KBM-7 (cell line): ENCODE results near the gene ARL2BP.
A peak's percentile ranks its signal among the peaks of the same experiment; 100 is the strongest.

ENCODE experiments used
- DNase-seq: peaks from one replicate; pipeline ENCODE4 v3.0.0-alpha.2; 2015
- in situ Hi-C: fragments of 300-500 bp; cut with MboI; formaldehyde crosslinking; loops from 2 replicates; pipeline ENCODE4 v1.14.3; 2020; ENCODE audit warnings: low sequenced_read_pairs, low pct_unique_long_range_greater_than_20kb, mixed read lengths

ARL2BP gene

GRCh38 chr16:57233944-57234706, 10.9 kb upstream of the ARL2BP start:
- in situ Hi-C loops: no loop called here
- no peak for DNase-seq

DNA sequence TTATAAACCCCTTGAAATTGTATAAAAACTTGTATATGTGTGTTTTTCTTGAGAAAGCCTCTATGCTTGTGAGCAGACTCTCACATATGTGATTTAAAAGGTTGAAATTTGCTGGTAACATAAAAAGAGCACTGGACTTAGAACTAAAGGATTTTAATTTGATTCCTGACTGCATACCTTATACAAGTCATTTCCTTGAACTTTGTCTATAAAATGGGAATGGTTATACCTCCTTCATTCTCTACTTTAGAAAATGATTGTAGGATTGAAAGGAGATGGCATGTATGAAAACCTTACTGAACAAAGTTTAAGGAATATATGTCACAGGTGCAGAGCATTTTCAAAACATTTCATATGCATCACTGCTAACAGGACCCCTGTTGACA, 10.4 kb upstream of the ARL2BP start:
- in situ Hi-C loops: no loop called here
- DNase-seq: no peak

GRCh38 chr16:57235128-57236021, 9.7 kb upstream of the ARL2BP start:
- peak; percentile 69 for DNase-seq
- in situ Hi-C loops: no loop called here

GRCh38 chr16:57236022-57236350, 9.1 kb upstream of the ARL2BP start:
- DNase-seq: no peak
- in situ Hi-C loops: no loop called here

DNA sequence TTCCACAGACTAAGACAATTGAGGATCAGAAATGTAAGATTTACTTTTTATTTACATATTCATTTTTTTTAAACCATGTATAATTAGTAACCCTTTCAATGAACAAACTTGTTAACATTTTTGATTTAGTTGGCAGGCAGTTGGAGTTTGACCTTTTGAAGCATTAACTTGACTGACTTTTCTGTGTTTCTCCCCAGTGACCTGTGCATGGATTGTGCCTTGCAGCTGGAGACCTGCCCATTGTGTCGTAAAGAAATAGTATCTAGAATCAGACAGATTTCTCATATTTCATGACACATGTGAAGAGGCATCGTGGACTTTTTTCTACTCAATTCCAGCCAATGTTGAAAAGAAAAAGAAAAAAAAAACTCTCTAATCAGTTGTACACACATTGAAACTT, 6.4 kb upstream of the ARL2BP start:
- no peak for DNase-seq
- in situ Hi-C loops: no loop called here

DNA sequence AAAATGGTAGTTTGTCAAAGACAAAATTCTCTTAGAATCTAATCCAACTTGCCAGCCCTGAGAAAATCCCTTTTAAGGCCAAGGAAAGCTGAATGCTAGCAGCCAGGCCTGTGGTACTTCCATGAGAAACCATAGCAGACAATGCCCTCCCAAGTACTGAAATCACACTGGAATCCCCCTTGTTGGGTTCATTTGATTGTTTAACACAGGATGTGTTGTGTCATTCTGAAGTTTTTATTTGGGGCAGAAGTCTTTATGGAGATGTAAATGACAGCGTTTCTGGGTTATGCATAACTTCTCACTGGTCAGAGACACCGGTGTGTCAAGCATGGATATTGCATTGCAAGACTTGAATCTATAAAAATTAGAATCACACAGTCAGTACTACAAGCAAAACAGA, 6.0 kb upstream of the ARL2BP start:
- in situ Hi-C loops: no loop called here
- DNase-seq: no peak

DNA sequence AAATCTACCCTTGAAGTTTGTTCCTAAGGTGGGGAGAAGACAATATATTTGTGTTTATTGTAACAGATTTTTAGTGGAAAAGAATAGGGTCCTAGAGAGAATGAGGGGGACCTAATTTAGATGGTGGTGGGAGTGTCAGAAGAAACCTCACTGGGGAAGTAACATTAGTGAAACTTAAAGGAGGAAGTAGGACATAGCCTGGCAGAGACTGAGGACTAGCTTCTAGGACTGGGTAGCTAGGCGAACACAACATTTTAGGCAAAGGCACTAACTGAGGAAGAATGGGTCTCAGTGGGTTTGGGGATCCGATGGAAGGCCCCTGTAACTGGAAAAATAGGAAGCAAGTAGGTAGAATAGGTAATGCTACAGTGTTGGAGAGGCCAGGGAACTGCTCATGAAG, 4.2 kb upstream of the ARL2BP start:
- DNase-seq: peak; percentile 42
- in situ Hi-C loops: no loop called here

DNA sequence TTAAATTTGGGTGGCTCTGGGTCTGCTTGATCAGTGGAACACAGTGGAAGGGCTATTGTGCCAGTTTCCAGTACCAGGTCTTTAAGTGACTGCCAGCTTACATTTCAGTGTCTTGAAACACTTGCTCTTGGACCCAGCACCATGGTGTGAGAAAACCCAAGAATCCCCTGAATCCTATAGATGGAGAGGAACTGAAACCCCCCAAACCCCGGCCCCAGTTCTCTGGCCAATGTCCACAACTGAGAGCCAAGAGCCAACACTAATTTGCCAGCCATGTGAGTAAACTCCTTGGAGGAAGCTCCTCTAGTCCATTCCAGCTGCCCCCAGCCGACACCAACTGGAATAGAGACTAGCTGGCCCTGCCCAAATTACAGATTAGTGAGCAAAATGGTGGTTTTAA, 2.4 kb upstream of the ARL2BP start:
- in situ Hi-C loops: no loop called here
- DNase-seq: no peak

DNA sequence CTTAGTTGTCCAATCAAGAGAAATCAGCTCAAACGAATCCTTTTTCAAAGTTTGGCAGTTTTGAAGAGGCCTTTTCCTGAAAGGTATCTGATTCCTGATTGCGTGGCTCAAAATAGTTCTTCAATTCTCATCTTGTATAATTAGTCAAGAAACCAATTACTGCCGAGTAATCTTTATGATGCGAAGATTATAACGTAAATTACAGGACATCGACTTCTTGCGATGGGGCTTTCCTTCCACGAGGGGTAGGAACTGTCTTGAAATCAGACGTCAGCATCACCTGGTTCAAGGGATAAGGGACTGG, 644 bp upstream of the ARL2BP start:
- no peak for DNase-seq
- in situ Hi-C loops: no loop called here

DNA sequence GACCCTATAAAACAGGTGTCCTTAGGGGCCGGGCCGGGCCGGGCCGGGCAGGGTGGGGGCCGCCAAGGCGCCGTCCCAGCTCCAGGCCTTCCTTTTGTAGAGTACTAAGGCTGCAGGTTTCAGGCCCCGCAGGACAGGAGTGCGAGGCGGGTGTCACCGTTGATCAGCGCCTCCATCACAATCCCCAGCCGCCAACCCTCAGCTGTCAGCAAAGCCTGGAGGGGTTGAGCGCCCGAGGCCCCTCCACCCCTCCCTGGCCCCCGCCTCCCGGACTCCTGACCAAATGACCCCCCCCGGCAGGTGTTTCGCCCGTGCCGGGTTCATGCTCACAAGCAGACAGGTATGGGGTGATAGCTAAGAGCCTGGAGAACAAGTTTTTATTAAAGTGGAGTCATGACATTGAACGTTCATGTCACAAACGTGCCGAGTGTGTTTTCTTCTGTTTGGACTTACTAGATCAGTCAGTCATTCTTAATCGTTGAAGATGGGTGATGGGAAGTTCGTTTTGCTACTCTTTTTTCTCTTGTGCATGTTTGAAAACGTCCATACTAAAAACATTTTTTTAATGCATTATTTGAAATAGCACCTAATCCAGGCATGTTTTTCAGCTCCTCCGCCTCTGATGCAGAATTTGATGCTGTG, 534 bp downstream of the ARL2BP start:
- DNase-seq: no peak
- in situ Hi-C loops: no loop called here

DNA sequence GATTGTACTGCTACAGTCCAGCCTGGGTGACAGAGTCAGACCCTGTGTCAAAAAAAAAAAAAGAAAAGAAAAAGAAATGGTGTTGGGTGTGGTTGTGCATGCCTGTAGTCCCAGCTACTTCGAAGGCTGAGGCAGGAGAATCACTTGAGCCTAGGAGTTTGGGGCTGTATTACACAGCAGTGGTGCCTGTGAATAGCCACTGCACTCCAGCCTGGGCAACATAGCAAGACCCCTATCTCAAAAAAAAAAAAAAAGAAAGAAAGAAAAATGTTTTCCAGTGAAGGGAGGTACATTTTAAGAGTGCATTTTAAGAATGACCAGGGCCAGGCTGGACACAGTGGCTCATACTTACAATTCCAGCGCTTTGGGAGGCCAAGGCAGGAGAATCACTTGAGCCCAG, 6.3 kb downstream of the ARL2BP start:
- no peak for DNase-seq
- in situ Hi-C loops: no loop called here

- no peak for DNase-seq
- in situ Hi-C loops: no loop called here
Measured at GRCh38 chr16:57252148-57252721, 7.2 kb downstream of the ARL2BP start.

DNA sequence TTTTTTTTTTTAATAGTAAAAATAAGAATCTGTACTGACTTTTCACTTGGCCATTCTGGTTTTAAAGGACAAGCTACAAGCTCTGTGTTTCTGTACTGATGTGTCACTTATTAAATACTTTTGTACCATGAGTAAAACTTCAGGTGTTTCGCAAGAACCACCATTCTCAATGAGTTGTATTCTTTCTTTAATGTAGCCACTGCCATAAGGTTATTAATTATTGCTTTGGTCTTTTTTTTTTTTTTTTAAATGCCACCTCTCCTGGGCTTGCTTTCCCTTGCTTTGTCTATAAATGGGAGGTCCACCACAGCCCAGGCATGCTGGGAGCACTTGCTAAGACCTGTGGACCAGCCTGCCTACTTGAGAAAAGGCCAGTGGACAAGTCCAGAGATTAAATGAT, 8.4 kb downstream of the ARL2BP start:
- in situ Hi-C loops: no loop called here
- DNase-seq: no peak

DNA sequence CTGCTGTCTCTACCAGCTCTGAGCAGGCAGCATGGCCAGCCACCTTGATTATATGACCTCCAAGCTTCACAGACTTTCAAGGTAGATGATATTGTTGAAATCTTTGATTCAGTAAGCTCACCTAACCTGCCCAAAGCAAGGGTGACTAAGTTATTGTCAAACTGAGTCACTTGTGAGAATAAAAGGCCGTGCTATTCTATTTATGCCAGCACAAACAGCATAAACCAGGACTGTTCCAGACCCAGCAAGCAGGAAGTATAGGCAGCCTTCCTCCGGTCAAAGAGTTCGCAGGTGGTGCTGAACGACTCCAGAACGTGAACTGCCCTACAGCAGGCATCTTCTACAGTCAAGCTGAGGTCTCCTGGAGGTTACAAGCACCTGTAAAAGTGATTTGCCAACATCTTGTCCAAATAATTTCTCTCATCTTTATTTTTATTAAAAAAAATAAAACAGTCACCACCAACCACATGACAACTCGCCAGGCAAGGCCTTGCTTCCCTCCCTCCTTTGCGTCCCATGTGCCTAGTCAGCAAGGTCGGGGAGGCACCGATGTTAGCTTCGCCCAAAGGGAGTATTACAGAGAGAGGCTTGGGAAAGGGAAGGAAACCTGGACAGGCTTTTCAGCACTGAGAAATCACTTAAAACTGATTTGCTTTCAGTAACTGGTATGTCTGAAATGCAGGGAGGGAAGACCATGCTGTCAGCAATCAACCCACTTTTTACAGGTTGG, 10.8 kb downstream of the ARL2BP start:
- in situ Hi-C loops: no loop called here
- no peak for DNase-seq

DNA sequence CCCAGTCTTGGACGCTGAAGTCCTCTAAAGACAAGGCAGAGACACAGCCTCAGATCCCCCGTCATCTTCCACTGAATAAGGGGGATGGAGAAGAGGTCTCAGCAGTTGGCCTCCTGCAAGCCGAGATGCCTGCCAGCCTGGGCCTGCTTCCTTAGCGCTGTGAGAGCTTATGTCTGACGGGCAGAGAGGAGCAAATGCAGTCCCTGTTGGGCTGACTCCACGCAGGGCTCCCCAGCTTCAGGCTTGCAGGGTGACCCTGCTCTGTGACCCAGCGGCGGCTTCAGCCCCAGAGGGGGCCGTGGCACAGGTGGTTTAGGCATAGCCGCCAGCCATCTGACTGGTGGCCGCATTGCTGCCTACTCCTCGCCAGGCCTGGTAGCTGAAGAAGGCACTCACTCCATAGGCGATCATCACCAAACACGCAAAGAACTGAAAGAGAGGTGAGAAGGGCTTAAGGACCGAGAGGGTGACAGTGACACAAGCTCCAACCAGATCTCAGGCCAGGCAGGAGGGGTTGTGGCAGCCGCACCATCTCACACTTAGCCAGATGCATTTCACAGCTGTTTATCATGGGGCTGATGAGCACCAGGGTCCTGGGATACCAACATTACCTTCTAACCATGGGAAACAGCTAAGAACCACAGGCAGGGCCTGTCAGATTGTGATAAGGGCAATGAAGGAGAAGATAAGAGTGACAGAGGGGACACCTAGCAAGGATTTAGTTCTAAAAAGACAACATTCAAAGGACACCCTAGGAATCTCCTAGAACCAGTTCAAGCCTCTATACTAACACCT, 11.7 kb downstream of the ARL2BP start:
- DNase-seq: no peak
- in situ Hi-C loops: no loop called here

- in situ Hi-C loops: no loop called here
- no peak for DNase-seq
Measured at GRCh38 chr16:57257455-57258070, 12.5 kb downstream of the ARL2BP start.

DNA sequence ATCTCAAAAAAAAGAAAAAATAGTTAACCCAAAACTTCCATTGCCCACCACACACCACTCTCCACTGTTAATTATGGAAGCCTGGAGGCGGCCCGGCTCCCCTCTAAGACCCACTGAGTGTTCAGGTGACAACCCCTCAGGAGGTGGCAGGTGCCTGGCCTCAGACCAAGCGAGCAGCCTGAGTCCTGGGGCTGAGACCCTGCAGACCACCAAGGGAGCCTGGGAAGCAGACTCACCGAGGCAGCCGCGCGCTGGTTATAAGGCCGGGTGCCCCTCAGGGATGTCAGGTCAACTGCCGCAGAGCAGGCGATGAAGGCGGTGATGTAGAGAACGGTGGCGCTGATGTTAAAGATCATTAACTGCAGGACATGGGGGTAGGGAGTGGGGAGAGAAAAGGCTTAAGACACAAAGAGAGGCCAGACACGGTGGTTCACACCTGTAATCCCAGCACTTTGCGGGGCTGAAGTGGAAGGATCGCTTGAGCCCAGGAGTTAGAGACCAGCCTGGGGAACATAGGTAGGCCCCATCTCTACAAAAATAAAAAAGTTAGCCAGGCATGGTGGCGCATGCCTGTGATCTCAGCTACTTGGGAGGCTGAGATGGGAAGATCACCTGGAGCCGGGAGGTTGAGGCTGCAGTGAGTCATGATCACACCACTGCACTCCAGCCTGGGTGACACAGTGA, 13.3 kb downstream of the ARL2BP start:
- in situ Hi-C loops: no loop called here
- DNase-seq: no peak
